H1 (cell line): ENCODE results near the gene APBB3. TPM values are rescaled to one million over a fixed set of nuclear protein-coding genes. Genes with fewer than 3 reads are reported as not detected.

Source experiments
- CBX5 ChIP-seq: fragments of 300-800, 300-1000 bp; sonication (generic); IDR thresholded peaks from 2 replicates; pipeline ENCODE4 v1.7.1; 2016; ENCODE audit warnings: antibody characterized with exemption, low read length, low read depth
- CHD7 ChIP-seq: fragments of 300-600 bp; sonication (generic); IDR thresholded peaks from 2 replicates; pipeline ENCODE4 v1.7.1; 2012; ENCODE audit warnings: low read length, moderate library complexity, mild to moderate bottlenecking, inconsistent platforms; ENCODE audit not compliant: insufficient replicate concordance
- CREB1 ChIP-seq: IDR thresholded peaks from 2 replicates; pipeline ENCODE4 v1.6.1; 2012; ENCODE audit warnings: inconsistent platforms
- TBP ChIP-seq: IDR thresholded peaks from 2 replicates; pipeline ENCODE4 v1.6.1; 2011; ENCODE audit warnings: low read depth, low read length, improper control_type of control experiment
- TCF12 ChIP-seq: IDR thresholded peaks from 2 replicates; pipeline ENCODE4 v1.6.1; 2011; ENCODE audit warnings: low read depth, mild to moderate bottlenecking, low read length
- polyA plus RNA-seq, 7 experiments: library from polyadenylated mRNA; depleted of rRNA in 3 of 7; stranded (reverse) in 5 of 7; unstranded in 2 of 7; fragments of >200 nt in 5 of 7; fragments of 200-250 nt in 2 of 7; gene quantifications; 1 replicate in 5 of 7; 2 replicates in 1 of 7; 4 replicates in 1 of 7; pipeline versions ENCODE4 v1.2.1 to v1.2.3, GENCODE V29; 2011 to 2013; ENCODE audit warnings: missing spikeins in 2 of 7, mixed read lengths in 2 of 7
- total RNA-seq: library from RNA; stranded (reverse); fragmentation: NEBNext Ultra II Directional; extraction: Animal tissue kit (Norgen Biotek cat#: 25700); gene quantifications from 2 replicates; pipeline ENCODE4 v1.2.1, GENCODE V29; 2021

APBB3 gene
- total and polyA plus RNA-seq, 2 of the 8 experiments (the other 6 are each of a cell fraction or from before 2014, with no cell fraction given) = 16.0 to 21.9 TPM

GRCh38 chr5:140600096-140600495 lies 35.7 kb upstream of the APBB3 start (continued):
- TF ChIP-seq CHD7 (no peak), CREB1 (no peak), CBX5 (no peak), TCF12 (no peak), TBP (no peak)
